HG03025 (cell line): ENCODE measurements around the gene PARD6A.

Experiments
- ATAC-seq: cut with Tn5 transposase; IDR thresholded peaks from one replicate; pipeline ENCODE4 v1.9.1; 2021; ENCODE audit warnings: mild to moderate bottlenecking, moderate library complexity; ENCODE audit not compliant: unreplicated experiment, low FRiP score

PARD6A gene

DNA sequence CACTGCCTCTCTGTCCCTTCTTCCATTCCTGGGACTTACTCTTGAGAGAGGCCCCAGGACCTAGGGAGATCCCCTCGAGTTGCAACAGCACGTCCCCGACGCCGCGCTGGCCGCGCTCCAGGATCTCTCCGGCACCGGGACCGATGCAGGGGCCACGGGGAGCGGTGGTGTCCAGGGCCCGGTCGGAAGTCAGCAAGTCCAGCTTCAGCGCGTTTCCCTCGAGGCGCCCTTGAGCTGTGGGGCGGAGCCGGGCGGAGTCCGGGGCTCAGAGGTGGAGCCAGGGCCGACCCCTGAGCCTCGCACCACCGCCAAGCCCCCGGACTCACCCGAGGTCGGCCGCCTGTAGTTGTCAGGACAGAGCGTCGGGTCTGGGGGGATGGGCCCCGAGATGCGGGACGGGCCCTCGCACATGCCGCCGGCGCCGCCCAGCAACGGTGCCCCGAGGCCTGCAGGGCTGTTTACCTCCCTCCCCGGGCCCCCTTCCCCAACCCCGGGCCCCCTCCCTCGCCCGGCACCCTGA, 5.3 kb downstream of the PARD6A start:
- no peak for ATAC-seq

DNA sequence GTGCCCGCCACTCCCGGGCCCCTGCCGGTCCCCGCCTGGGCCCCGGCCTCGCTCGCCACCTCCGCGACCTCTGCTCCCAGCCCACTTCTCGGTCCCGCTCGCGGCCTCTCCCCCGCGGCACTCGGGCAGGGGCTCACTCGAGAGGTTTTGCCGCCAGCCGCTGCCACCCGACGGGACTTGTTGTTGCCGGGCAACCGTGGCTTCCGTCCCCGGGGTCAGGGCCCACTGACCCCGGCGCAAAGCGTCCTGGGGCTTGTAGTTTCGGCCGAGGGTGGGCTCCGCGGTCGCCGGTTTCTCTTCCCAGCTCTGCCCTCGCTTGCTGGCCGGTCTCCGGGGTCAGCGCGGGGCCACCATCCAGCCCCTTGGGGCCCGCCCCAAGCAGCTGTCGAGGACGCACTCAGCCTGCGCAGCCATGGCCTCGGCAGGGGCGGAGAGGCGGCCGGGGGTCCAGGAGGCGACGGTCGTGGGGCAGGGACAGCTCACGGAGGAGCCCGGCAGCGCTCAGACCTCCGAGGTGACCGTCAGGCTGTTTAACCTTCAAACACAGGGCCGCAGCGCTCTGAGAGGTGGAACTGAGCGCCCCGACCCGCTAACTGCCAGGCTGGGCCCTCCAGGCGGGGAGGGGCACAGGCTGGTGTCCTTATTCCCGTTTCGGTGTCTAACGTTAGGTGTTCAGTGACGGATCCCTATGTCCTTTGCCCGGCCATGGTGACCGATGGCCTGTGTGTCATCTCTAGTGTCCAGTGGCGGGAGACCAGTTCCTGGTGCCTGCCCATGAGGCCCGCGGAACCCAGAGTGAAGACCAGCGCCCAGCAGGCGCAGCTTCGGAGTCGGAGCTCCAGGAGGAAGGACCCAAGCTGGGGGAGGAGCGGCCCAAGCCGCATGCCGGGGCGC, 6.0 kb downstream of the PARD6A start, which contains the start of the genes C16orf86 and ENKD1:
Gene C16orf86 (plus strand): TSS at position 256 of the 894 bp plus-strand sequence. CDS start 157 bp downstream, at position 413.
Gene ENKD1 (minus strand): TSS at position 192 of the 894 bp plus-strand sequence. CDS start 308 bp downstream, outside the sequence.
- ATAC-seq: no peak

DNA sequence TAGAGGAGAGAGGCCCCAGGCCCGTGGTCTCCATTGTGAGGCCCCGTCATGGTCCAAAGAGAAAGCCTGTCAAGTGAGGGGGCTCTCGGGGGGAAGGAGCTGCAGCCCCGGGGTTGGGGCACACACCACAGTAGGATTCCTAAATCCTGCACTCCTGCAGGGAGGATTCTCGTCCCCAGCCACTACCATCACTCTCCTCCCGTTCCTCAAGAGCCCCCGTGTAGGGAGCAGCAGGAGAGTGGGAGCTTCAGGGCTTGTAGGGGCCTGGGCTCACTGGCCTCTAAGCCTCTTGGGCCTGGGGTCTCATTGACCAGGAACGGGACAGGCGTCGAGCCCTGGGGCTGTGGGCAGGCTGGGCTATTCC, 6.7 kb downstream of the PARD6A start:
- ATAC-seq: no peak

DNA sequence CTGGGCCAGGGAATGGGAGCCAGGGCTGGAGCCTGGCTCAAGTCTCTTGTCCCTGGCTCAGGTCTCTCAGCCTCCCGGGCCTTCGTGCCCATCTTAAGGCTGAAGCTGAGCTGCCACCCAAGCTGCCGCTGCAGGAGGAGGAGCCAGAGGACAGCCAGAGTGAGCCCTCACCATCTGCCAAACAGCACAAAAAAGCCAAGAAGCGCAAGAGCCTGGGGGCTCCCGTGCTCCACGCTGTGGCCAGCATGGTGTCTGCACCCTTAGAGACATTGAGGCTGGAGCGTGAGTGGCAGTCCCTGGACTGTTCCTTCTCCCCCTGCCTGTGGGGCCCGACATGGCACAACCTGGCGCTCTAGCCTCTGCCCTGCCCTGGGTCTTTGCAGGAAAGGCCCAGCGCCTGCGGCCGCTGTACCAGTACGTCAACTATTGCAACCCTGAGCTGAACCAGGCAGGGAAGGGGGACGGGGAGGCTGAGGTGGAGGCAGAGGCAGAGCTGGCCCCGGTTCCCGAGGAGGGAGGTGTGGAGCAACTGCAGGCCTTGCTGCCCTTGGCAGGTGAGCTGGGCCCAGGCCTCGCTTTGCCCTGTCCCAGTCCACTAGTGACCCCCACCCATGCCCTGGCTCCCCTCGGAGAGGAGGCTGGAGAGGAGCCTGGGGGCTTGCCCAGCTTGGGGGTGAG, 7.2 kb downstream of the PARD6A start:
- peak; percentile 39 for ATAC-seq

DNA sequence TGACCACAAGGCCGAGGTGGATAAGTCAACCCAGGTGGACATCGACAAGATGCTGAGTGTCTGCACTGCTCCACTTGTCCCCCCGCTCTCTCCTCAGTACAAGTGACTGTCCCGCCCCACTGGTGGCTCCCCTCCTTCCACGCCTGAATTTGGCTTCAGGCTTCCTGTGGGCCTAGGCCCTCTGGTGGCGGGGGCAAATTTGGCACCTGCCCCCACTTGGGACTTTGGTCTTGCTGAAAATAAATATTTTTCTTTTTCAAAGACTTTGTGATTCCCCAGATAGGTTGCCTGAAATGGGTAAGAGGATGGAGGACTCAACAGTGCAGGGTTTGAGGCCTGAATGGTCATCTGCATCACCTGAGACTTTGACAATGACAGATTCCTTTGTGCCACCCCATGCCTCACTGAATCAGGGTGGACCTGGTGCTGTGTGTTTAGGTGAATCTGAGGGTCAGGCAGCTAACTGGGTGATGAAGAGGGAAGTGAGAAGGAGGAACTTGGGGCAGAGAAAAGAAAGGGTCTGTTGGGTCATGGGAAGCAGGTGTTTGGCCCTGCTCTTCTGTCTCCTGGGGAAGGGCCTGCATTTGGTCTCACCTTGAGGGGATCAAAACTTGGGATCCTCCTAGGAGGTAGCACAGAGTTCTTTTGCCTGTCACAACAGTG, 7.9 kb downstream of the PARD6A start:
- ATAC-seq: no peak

DNA sequence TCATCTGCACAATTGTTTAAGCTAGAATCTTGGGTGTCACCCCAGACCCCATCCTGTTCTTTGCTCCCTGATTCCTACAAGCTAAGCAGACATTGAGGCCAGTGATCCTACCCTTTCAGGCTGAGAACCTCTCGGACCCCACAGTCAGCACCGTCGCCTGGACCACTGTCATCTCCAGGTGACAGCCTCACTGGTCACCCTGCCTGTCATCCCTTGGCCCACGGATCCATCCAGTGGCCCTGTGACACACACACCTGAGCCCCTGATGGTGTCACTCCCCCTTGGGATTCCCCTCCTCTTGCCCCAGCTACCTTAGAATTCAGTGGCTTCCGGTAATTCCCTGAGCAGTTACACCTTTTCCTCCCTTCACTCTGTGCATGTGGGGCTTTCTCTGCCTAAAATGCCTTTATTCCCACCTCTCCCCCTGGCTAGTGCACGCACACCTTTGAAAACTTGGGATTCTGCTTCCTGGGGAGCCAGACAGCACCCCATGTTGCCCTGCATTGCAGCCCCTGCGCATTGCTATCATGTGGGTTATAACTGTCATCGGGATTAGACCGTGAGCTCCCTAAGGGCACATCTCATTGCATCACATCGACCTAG, 8.8 kb downstream of the PARD6A start:
- ATAC-seq: no peak

DNA sequence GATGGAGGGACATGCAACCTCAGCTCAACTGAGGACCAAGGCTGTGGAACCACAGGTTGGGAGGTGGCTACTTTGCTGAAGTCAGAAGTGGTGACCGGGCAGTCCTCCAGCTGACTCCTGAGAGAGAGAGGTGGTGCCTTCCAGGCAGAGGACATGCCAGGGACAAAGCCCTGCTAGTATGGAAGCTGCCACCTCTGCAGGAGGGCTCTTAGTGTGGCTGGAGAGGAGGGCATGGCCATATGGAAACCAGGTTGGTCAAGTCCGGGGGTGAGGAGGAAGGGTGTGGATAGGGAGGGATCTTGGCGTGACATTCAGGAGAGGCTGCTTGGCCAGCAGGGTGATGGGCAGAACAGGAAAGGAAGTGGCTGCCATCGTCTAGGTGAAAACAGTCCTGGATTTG, 11.5 kb downstream of the PARD6A start:
- no peak for ATAC-seq

DNA sequence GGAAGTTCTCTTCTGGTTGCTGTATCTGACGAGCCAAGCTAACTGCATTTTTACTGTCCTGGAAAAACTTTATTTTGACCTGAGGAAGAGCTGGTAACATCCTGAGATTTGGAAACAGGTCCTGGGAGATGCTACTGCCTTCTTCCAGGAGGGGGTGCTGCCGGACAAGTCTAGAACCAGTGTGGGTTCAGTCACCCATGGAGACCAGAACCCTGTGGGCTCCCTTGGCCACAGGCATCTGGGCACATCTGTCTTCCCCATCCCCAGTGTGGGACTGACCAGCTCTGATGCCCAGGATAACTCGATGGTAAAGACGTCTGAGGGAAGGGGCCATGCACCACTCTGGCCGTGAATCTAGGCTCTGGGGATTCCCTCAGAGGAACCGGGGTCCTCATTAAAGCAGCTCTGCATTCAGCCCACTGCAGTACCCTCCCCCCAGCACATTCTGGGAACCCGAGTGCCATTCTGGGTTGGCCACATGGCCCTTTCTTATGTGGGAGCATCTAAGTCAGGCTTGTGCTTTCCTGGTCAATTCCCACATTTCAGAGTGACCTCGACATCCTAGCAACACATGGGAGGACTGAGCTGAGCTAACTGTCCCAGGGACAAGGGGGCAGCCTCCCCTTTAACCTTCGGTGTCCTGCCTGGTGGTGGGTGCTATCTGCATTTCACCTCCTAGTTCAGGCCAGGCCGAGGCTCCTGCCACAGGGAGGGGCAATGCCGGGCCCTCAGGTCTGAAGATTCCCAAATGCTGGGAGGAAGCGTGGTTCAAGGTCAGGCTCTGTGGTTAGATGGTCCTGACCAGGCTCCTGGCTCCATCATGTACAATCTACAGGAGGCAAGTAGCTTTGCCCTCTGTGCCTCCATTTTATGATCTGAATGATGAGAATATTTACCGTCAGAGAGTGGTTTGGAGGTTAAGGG, 12.2 kb downstream of the PARD6A start:
- no peak for ATAC-seq

DNA sequence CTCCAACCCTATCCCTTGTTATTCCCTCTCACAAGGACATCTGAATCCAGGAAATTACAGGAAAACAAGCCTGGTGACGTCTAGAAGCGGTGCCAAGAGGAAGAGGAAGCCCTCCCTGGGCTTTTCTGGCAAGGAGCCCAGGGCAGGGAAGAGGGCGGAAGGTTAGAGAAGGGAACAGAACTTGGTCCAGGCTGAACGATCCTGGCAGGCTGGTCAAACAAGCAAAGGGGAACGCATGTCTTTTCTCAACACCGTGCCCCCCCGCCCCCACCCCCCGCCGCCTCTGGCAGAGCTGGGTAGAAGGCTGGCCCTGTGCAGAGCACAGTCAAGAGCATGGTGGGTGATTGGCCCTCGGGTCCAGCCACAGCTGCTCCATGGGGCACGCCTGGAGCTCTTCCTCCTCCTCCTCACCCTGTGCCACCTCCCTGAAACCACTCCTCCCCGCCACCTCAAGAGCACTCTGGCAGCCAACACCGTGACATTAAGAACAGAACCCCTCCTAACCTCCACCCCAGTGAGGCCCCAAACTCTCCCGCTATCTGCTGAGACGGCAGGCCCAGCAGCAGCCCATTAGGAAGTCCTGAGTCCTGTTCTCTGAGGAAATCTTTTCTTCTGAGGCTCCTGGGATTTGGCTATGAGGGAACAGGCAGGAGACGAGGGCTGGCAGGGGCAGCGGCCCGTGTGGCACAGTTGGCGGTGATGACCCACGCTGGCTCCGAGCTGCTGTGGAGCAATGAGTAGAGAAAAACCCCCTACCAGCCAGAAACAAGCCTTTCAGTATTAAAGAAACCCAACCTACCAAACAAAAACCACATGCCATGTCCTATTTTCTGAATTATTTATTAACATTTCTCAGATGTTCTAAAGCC, 13.2 kb downstream of the PARD6A start:
- no peak for ATAC-seq

DNA sequence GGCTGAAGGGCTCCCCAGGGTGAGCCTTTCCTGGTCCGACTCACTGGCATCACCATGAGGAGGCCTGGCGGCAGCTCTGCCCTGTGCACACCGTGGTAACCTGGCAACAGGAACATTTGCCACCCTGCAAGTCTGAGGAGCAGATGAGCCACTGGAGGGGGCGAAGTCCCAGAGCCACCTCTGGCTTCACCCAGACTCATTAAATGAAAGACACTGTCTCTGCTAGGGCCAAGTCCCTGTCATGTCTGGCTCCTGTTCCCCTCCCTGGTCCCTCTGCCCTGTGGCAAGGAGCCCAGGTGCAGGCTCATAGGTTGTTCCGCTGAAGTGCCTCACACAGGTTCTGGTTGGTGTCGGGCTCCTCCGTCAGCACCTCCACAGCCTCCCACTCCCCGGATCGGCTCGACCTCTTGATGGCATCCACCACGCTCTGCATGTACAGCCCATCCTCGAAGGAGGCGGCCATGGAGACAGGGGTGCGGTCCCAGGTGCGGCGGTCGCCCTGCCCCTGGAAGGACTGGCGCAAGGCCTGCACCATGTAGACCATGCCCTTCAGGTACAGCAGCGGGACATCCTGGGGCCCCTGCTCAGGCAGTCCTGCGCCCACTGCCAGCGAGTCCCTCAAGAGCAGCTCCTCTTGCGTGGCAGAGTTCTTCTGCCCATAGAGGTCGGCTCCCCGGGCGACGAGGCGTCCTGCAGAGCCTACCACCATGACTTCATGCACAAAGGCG, 14.3 kb downstream of the PARD6A start:
- no peak for ATAC-seq

DNA sequence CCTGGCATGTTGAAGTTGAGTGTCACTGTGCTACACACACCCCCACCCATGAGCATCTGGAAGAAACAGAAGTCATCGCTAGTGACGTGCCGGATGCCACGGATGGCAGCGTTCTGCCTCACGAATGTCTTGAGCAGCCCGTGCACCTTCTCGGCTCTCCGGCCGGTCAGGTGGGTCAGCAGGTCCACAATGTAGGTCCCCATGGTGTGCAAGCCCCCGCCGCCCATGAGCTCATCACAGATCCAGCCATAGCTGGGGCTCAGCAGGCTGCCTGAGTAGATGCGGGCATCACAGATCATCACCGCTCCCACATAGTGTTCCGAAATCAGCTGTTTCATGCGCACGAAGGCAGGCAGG, 14.8 kb downstream of the PARD6A start:
- no peak for ATAC-seq

DNA sequence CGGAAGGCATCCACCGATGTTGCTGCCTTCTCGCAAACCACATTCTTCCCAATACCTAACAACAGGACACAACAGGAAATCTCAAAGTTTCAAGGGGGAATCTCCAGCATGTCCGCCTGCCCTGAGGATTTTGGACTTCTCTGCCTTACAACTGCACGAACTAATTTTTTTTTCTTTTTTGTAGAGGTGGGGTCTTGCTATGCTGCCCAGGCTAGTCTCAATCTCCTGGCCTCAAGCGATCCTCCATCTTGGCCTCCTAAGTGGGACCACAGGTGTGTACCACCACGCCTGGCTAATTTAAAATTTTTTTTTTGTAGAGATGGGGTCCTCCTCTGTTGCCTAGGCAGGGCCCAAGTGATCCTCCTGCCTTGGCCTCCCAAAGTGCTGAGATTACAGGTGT, 15.2 kb downstream of the PARD6A start:
- ATAC-seq: no peak

DNA sequence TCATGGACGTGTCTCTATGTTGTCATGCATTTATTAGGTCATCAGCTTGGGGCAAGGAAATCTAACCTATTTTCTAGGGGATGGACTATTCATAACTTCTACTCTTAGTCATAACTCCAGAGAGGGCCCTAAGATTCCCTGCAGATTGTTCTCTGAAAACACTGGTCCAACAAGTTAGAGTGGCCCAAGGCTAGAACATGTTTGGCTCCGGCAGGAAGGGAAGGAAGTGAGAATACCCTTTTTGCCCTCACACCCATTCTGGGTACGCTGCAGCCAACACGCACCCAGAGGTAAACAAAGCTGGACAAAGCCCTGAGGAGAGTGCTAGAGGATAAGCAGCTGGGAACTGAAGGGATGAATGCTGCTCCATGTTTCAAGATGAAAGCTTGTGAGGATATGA, 15.8 kb downstream of the PARD6A start:
- ATAC-seq: no peak

DNA sequence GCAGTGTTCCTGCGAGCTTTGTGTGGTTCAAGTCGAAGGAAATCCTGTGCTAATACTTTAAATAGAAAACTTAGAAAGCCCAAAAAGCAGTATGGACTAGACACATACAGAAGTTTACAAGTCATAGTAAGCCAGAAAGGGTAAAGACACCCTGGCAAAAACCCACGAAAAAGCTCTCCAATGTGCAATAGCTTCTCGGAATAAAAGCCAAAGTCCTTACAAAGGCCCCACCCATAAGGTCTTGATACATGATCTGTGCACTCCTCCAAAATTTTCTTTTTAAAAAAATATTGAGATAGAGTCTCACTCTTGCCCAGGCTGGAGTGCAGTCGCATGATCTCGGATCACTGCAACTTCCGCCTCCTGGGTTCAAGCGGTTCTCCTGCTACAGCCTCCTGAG, 16.2 kb downstream of the PARD6A start:
- ATAC-seq: no peak

DNA sequence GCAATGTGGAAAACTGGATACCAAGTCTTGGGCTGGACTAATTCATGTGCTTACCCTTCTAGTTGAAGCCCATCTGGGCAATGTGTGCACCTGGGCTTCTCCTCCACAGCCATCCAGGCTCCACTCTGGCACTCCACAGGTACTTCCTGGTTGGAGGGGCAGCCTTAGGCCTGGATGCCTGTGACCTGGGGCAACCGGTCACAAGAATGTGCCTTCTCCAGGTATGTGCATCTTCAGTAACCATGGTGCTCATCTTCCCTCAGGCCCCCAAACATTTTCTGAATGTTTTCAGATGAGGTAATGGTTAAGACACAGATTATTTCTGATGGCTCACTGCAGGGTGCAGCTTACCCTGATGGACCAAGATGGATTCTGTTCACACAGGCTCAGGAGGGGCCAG, 17.0 kb downstream of the PARD6A start:
- no peak for ATAC-seq

DNA sequence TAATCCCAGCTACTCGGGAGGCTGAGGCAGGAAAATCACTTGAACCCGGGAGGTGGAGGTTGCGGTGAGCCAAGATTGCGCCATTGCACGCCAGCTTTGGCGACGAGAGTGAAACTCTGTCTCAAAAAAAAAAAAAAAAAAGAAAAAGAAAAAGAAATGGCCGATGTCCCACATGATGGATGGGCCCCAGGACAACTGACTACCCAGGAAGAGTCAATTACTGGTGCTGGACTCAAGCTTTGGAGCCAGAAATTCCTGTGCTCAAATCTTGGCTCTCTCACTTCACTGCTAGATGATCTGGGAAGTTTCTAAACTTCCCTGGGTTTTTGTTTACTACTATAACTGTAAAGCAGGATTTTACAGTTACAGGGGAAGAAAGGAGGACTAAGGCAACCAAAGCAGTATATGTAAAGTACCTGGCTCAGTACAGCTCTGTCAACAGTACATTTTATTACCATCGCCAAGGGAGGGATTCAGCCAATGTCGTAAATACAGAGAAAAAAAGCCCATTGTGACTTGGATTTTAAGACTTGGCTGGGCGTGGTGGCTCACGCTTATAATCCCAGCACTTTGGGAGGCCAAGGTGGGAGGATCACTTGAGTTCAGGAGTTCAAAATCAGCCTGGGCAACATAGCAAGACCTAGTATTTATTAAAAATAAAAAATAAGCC, 17.7 kb downstream of the PARD6A start:
- ATAC-seq: no peak
